Colonic mucosa (tissue), 4 donors: ENCODE data around the gene GORASP1. TPM values are rescaled to one million over a fixed set of nuclear protein-coding genes. Genes with fewer than 3 reads are reported as not detected.

ENCODE experiments used
- DNase-seq: peaks from one replicate; pipeline ENCODE4 v3.0.0-alpha.2; 2020
- H3K27ac ChIP-seq: fragments of 200-600 bp; one replicate; pipeline ENCODE4 v1.8.0; 2021
- H3K27me3 ChIP-seq: fragments of 200-600 bp; one replicate; pipeline ENCODE4 v1.8.0; 2021
- H3K36me3 ChIP-seq: fragments of 200-600 bp; one replicate; pipeline ENCODE4 v1.8.0; 2021
- H3K4me1 ChIP-seq: fragments of 200-600 bp; one replicate; pipeline ENCODE4 v1.8.0; 2021; ENCODE audit warnings: mild to moderate bottlenecking
- H3K4me3 ChIP-seq: fragments of 200-600 bp; one replicate; pipeline ENCODE4 v1.8.0; 2021
- H3K9ac ChIP-seq, 2 donors: one replicate each; pipeline ENCODE4 v1.7.0; 2013; ENCODE audit warnings: control low read depth in 2 of 2, low read depth in 2 of 2, low read length in 2 of 2
- H3K9me3 ChIP-seq: fragments of 200-600 bp; one replicate; pipeline ENCODE4 v1.8.0; 2021
- intact Hi-C: fragments of 100-400 bp; cut with DNase I; formaldehyde crosslinking; loops from one replicate; pipeline ENCODE4 v1.14.1; 2022
- total RNA-seq, 2 donors: library from RNA; stranded (reverse); fragmentation: NEBNext Ultra II Directional in 1 of 2; extraction: Animal tissue kit (Norgen Biotek cat#: 25700) in 1 of 2; gene quantifications; one replicate each; pipeline ENCODE4 v1.2.1, GENCODE V29; 2021
- TF ChIP-seq, protein P1 (sequence below): fragments of 200-600 bp; IDR thresholded peaks from one replicate; pipeline ENCODE4 v1.8.0; 2022; ENCODE audit warnings: antibody characterized with exemption, mild to moderate bottlenecking
- donor health status: healthy.
- donor health status: DM: no; HTN: no; CAD: no.
- donor health status: DM: no; HTN: no; CAD: no.

GORASP1 gene
- total RNA-seq, 2 donors from 2014 or later = 84.2 to 106 TPM

DNA sequence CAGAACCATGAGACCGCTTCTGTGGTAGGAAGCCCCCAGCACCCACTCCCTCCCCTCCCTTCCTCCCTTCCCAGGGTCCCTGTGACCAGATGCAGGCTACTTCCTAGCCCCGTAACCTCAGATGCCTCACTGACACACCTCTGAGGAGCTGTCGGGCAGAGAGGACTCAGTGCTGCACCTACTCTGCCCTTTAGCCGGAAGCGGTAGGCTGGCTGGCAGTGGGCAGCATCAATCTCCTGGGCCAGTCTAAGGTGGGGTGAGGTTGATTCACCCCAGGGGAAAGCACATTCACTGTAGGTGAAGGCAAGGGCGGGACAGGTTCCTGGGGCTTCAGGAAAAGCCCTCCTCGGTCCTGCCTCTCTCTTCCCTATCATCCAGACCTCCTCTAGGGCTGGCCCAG, 26.9 kb upstream of the GORASP1 start:
- no peak for DNase-seq
- Histone ChIP-seq H3K27ac (no peak overlapping the region), H3K36me3 (no peaks in the 10 kb centered on the region), H3K27me3 (no peaks in the 10 kb centered on the region), H3K4me3 (no peak overlapping the region), H3K9me3 (no peaks in the 10 kb centered on the region), H3K9ac (no peak overlapping the region), H3K4me1 (no peaks in the 10 kb centered on the region)
- TF ChIP-seq, protein P1, sequence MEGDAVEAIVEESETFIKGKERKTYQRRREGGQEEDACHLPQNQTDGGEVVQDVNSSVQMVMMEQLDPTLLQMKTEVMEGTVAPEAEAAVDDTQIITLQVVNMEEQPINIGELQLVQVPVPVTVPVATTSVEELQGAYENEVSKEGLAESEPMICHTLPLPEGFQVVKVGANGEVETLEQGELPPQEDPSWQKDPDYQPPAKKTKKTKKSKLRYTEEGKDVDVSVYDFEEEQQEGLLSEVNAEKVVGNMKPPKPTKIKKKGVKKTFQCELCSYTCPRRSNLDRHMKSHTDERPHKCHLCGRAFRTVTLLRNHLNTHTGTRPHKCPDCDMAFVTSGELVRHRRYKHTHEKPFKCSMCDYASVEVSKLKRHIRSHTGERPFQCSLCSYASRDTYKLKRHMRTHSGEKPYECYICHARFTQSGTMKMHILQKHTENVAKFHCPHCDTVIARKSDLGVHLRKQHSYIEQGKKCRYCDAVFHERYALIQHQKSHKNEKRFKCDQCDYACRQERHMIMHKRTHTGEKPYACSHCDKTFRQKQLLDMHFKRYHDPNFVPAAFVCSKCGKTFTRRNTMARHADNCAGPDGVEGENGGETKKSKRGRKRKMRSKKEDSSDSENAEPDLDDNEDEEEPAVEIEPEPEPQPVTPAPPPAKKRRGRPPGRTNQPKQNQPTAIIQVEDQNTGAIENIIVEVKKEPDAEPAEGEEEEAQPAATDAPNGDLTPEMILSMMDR = no peak
- intact Hi-C loops = no loop called here

DNA sequence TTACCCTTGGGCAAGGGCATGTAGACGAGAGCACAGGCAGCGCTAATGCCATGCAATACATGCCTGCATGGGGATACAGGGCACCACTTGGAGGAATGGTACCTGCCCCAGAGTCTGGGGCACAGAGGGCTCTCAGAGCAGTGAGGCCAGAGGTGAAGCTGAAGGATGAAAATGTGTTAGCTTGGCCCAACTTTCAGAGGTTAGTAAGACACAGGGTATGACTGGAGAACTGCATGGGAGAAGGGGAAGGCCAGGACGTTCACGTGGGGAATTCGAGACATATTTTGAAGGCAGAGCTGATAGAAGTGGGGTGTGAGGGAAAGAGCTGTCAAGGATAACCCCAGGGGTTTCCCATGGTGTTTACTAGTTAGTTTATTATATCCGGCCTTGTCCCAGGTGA, 26.4 kb upstream of the GORASP1 start:
- Histone ChIP-seq H3K9ac (no peak overlapping the region), H3K27ac (no peak overlapping the region), H3K27me3 (no peaks in the 10 kb centered on the region), H3K36me3 (no peaks in the 10 kb centered on the region), H3K4me3 (no peak overlapping the region), H3K9me3 (no peaks in the 10 kb centered on the region), H3K4me1 (no peaks in the 10 kb centered on the region)
- intact Hi-C loops = no loop called here
- no peak for DNase-seq
- TF ChIP-seq, protein P1 = no peak

DNA sequence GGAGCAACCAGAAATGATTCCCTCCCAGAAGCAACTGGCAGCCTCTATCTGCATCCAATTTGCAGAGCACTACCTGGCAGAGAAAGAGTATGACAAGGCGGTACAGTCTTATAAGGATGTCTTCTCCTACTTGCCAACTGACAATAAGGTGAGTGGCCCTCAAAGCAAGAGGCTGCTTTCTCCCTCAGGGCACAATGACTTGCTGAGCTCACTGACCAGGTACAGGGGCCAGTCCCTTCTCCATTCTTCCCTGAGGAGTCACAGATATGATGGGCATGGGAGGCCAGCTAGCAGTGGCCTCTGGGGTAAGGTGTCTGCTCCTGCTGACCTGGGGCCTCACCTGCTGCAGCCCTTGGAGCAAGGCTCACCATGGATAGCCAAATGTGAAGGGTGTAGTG, 25.7 kb upstream of the GORASP1 start:
- TF ChIP-seq, protein P1 = no peak
- Histone ChIP-seq H3K4me3 (no peak overlapping the region), H3K27ac (no peak overlapping the region), H3K27me3 (no peaks in the 10 kb centered on the region), H3K4me1 (no peaks in the 10 kb centered on the region), H3K36me3 (no peaks in the 10 kb centered on the region), H3K9ac (no peak overlapping the region), H3K9me3 (no peaks in the 10 kb centered on the region)
- intact Hi-C loops = no loop called here
- no peak for DNase-seq

DNA sequence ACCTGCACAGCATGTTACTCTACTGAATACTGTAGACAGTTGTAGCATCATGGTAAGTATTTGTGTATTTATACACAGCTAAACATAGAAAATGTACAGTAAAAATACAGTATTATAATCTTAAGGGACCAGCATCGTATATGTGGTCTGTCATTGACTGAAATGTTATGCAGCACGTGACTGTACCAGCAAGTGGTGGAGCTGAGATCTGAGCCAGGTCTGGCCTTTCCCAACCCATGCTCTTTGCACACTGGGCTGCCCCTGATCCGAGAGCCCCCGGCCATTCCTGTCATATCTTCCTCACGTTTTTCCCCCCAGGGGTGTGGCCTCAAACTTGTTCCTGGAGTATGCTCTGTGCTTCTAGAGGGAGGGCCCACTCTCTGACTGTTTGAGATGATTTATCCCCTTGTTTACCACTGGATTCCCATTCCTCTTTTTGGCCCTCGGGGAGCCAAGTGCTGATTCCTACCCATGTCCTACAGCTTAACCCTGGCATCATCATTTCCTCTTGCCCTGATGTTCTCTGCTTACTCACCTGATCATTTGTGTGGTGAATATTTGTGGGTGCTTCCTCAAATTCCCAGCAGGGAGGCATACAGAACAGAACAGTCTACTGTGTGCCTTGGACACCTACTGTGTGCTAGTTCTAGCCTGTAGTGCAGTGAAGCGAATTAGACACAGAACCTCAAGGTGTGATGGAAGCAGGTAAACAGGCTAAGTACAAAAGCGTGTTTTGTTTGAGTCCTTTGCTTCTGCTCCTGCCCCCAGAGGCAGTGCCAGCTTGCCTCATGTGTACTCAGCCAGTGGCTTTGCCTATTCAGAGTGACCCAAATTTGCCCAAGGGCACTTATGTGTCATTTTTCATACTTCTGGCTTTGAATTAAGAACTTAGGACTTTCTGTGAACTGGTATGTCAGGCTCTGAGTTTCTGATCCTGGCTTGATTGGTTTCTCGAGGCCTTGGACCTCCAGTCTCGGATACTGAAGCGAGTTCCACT, 25.0 kb upstream of the GORASP1 start:
- no peaks in the 10 kb centered on the region for H3K36me3 ChIP-seq
- no peak for DNase-seq
- intact Hi-C loops = no loop called here
- H3K9ac ChIP-seq = no peak overlapping the region
- no peaks in the 10 kb centered on the region for H3K4me1 ChIP-seq
- H3K9me3 ChIP-seq = no peaks in the 10 kb centered on the region
- no peak overlapping the region for H3K4me3 ChIP-seq
- no peaks in the 10 kb centered on the region for H3K27me3 ChIP-seq
- H3K27ac ChIP-seq = no peak overlapping the region
- TF ChIP-seq, protein P1 = no peak

DNA sequence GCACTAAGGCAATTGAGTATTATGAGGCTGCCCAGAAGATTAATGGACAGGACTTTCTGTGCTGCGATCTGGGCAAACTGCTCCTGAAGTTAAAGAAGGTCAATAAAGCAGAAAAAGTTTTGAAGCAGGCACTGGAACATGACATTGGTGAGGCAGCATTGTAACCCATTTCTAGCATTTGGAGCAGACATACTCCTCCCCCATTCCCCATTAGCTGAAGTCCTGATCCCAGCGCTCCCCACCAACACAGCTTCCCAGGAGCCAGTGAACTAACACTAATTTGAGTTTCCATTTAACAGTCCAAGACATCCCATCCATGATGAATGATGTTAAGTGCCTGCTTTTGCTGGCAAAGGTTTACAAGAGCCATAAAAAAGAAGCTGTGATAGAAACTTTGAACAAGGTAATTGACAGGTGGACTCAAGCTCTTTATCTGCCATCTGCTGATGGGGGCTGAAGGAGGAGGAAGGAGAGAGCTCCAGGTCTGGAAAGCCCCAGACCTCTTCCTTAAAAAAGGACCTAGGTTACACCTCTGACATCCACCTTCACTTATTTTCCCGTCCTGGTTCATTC, 23.4 kb upstream of the GORASP1 start:
- no peaks in the 10 kb centered on the region for H3K27me3 ChIP-seq
- no peak overlapping the region for H3K4me3 ChIP-seq
- TF ChIP-seq, protein P1 = no peak
- no peak for DNase-seq
- no peaks in the 10 kb centered on the region for H3K9me3 ChIP-seq
- peaks cover 1% of the 10 kb centered on the region for H3K4me1 ChIP-seq
- H3K27ac ChIP-seq = no peak overlapping the region
- no peaks in the 10 kb centered on the region for H3K36me3 ChIP-seq
- intact Hi-C loops = no loop called here
- no peak overlapping the region for H3K9ac ChIP-seq
